BJ (cell line): ENCODE results near the gene SPTBN1. TPM values are rescaled to one million over a fixed set of nuclear protein-coding genes. Genes with fewer than 3 reads are reported as not detected.

Experiments used
- CTCF ChIA-PET: fragments of 350-600 bp; formaldehyde crosslinking; extraction: SDS; loops from one replicate; lab custom pipeline; 2021; ENCODE audit warnings: antibody characterized with exemption, inconsistent platforms; lab: Yijun Ruan, JAX
- POLR2A ChIA-PET: fragments of 300-600 bp; sonication (Branson Sonifier 250); formaldehyde crosslinking; extraction: SDS; loops from one replicate; lab custom pipeline; 2021; ENCODE audit warnings: antibody characterized with exemption; lab: Charles Lee
- DNase-seq: peaks from one replicate; pipeline ENCODE4 v3.0.0-alpha.2; 2011; ENCODE audit warnings: low read depth
- H3K27me3 ChIP-seq: 2 replicates; pipeline ENCODE4 v1.6.0; 2011; ENCODE audit warnings: low read length; ENCODE audit not compliant: control insufficient read depth, insufficient read depth
- H3K36me3 ChIP-seq: 2 replicates; pipeline ENCODE4 v1.5.1; 2011; ENCODE audit warnings: low read length; ENCODE audit not compliant: control insufficient read depth, insufficient read depth
- H3K4me3 ChIP-seq: 2 replicates; pipeline ENCODE4 v1.5.1; 2011; ENCODE audit warnings: low read depth, mild to moderate bottlenecking, control low read depth, low read length
- CTCF ChIP-seq: IDR thresholded peaks from 2 replicates; pipeline ENCODE4 v1.5.1; 2011; ENCODE audit warnings: low read depth, mild to moderate bottlenecking, control low read depth, inconsistent platforms, low read length, moderate library complexity; ENCODE audit not compliant: insufficient read depth
- polyA plus RNA-seq: library from polyadenylated mRNA; depleted of rRNA; stranded (reverse); fragments of >200 nt; gene quantifications from 2 replicates; pipeline ENCODE4 v1.2.3, GENCODE V29; 2011

SPTBN1 gene
- polyA plus RNA-seq, 1 experiment, result 33.8 TPM

GRCh38 chr2:54440050-54440449 is 16.1 kb upstream of the SPTBN1 start:
- POLR2A ChIA-PET, result no interaction called here
- DNase-seq, result no peak
- CTCF ChIA-PET, result interaction anchor here (0.9 kb wide), 1 partner anchor 24 kb away, joined by 5 read pairs; no protein-coding TSS in a partner anchor
- Histone ChIP-seq H3K27me3 (no peaks in the 10 kb centered on the region), H3K36me3 (no peaks in the 10 kb centered on the region), H3K4me3 (no peak overlapping the region)
- no peak for TF ChIP-seq CTCF

- Histone ChIP-seq H3K4me3 (no peak overlapping the region), H3K27me3 (no peaks in the 10 kb centered on the region), H3K36me3 (no peaks in the 10 kb centered on the region)
- CTCF ChIA-PET, result no interaction called here
- no peak for TF ChIP-seq CTCF
- no peak for DNase-seq
- POLR2A ChIA-PET, result no interaction called here
Observed at GRCh38 chr2:54444503-54444902, 11.6 kb upstream of the SPTBN1 start.

GRCh38 chr2:54446122-54446521 is 10.0 kb upstream of the SPTBN1 start:
- Histone ChIP-seq H3K27me3 (no peaks in the 10 kb centered on the region), H3K4me3 (no peak overlapping the region), H3K36me3 (no peaks in the 10 kb centered on the region)
- DNase-seq, result no peak
- no peak for TF ChIP-seq CTCF
- CTCF ChIA-PET, result interaction anchor here (0.6 to 0.8 kb wide), 2 partner anchors 21 to 309 kb away, joined by 3 to 4 read pairs; no protein-coding TSS in a partner anchor
- POLR2A ChIA-PET, result no interaction called here

- ChIA-PET POLR2A (no interaction called here), CTCF (no interaction called here)
- no peak for DNase-seq
- no peak overlapping the region for H3K4me3 ChIP-seq
- H3K36me3 ChIP-seq, result no peaks in the 10 kb centered on the region
- TF ChIP-seq CTCF, result no peak
- no peaks in the 10 kb centered on the region for H3K27me3 ChIP-seq
Observed at GRCh38 chr2:54446625-54447024, 9.5 kb upstream of the SPTBN1 start.

GRCh38 chr2:54454548-54455130 is 1.5 kb upstream of the SPTBN1 start:
- ChIA-PET POLR2A (no interaction called here), CTCF (no interaction called here)
- TF ChIP-seq CTCF, result no peak
- DNase-seq, result no peak
- no peaks in the 10 kb centered on the region for H3K27me3 ChIP-seq
- H3K36me3 ChIP-seq, result no peaks in the 10 kb centered on the region
- no peak overlapping the region for H3K4me3 ChIP-seq
